MM.1S (cell line): Measurements from ENCODE around the gene FRMD1.

ENCODE experiments used
- DNase-seq: peaks from one replicate; pipeline ENCODE4 v3.0.0-alpha.2; 2015
- H2AFZ ChIP-seq: fragments of 300-600 bp; sonication (generic); 2 replicates; pipeline ENCODE4 v1.6.0; 2016; ENCODE audit warnings: antibody characterized with exemption, low read length
- H3F3A ChIP-seq: fragments of 300-600 bp; sonication (generic); 2 replicates; pipeline ENCODE4 v1.6.1; 2016; ENCODE audit warnings: mild to moderate bottlenecking, antibody characterized with exemption, low read length, moderate library complexity, mixed read lengths; ENCODE audit not compliant: insufficient read depth
- H3K27ac ChIP-seq: fragments of 300-600 bp; sonication (generic); 2 replicates; pipeline ENCODE4 v1.5.1; 2016; ENCODE audit warnings: mild to moderate bottlenecking, low read length
- H3K27me3 ChIP-seq: fragments of 300-600 bp; sonication (generic); replicated peaks from 2 replicates; pipeline ENCODE4 v1.6.0; 2016; ENCODE audit warnings: low read length; ENCODE audit not compliant: insufficient read depth
- H3K36me3 ChIP-seq: fragments of 300-600 bp; sonication (generic); replicated peaks from 2 replicates; pipeline ENCODE4 v1.6.1; 2016; ENCODE audit warnings: mild to moderate bottlenecking, low read length, mixed read lengths; ENCODE audit not compliant: insufficient read depth
- H3K4me1 ChIP-seq: fragments of 300-600 bp; sonication (generic); 2 replicates; pipeline ENCODE4 v1.6.1; 2016; ENCODE audit warnings: low read length, mixed read lengths
- H3K4me2 ChIP-seq: fragments of 300-600 bp; sonication (generic); 2 replicates; pipeline ENCODE4 v1.6.0; 2016; ENCODE audit warnings: low read depth, low read length
- H3K4me3 ChIP-seq: fragments of 300-600 bp; sonication (generic); 2 replicates; pipeline ENCODE4 v1.5.1; 2016; ENCODE audit warnings: low read length, mixed read lengths
- H3K79me2 ChIP-seq: fragments of 300-600 bp; sonication (generic); 2 replicates; pipeline ENCODE4 v1.6.1; 2016; ENCODE audit warnings: mixed run types, low read length, mixed read lengths
- H3K9ac ChIP-seq: fragments of 300-600 bp; sonication (generic); 2 replicates; pipeline ENCODE4 v1.6.1; 2016; ENCODE audit warnings: low read length, mixed read lengths
- H3K9me2 ChIP-seq: fragments of 300-600 bp; sonication (generic); replicated peaks from 2 replicates; pipeline ENCODE4 v1.6.1; 2016; ENCODE audit warnings: mild to moderate bottlenecking, low read length, mixed read lengths; ENCODE audit not compliant: insufficient read depth
- H3K9me3 ChIP-seq: fragments of 300-600 bp; sonication (generic); replicated peaks from 2 replicates; pipeline ENCODE4 v1.6.1; 2016; ENCODE audit warnings: mild to moderate bottlenecking, low read length, mixed read lengths; ENCODE audit not compliant: insufficient read depth
- H4K20me1 ChIP-seq: fragments of 300-600 bp; sonication (generic); 2 replicates; pipeline ENCODE4 v1.6.1; 2016; ENCODE audit warnings: mild to moderate bottlenecking, low read length, moderate library complexity, mixed read lengths; ENCODE audit not compliant: insufficient read depth
- EZH2 ChIP-seq: fragments of 300-600 bp; sonication (generic); optimal IDR thresholded peaks from 2 replicates; pipeline ENCODE3; 2017; ENCODE audit warnings: low read depth, mild to moderate bottlenecking, antibody characterized with exemption, low read length, mixed read lengths
- EZH2phosphoT487 ChIP-seq: fragments of 300-600 bp; sonication (generic); IDR thresholded peaks from 2 replicates; pipeline ENCODE4 v1.6.1; 2018; ENCODE audit warnings: antibody characterized with exemption, low read length
- TF ChIP-seq, protein P1 (sequence below): fragments of 300-600 bp; sonication (generic); IDR thresholded peaks from 2 replicates; pipeline ENCODE4 v1.5.1; 2016; ENCODE audit warnings: antibody characterized with exemption, low read length, mixed read lengths

Gene FRMD1

DNA sequence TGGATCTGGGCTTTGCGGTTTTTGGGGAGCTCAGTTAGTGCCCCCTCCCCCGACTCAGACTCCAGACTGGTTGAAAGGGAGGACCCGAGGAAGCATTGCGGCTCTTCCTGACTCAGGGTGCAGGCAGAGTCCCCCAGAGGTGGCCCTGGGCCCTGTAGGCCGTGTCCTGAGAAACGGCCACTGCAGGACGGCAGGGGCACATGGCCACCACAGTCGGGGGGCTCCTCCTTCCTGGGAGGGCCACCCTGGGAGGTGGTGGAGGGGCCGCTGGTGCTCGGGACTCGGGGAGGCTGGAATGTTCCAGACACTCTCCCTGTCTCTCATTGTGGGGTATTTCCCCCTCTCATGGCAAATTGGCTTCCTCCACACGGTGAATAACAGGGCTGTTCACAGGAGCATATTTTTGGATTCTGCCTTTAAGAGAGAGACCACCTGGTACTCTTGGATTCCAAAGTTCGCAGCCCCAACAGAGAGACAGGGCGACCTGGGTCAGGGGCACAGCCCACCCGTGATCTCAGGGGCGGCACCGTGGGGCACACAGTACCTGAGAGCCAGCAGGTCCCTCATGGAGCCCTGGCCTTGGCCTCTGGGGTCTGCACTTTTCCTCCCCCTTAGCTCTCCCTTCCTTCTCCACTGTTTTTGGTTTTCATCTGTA is 35.7 kb downstream of the FRMD1 start:
- no peaks in the 10 kb centered on the region for H3F3A ChIP-seq

DNA sequence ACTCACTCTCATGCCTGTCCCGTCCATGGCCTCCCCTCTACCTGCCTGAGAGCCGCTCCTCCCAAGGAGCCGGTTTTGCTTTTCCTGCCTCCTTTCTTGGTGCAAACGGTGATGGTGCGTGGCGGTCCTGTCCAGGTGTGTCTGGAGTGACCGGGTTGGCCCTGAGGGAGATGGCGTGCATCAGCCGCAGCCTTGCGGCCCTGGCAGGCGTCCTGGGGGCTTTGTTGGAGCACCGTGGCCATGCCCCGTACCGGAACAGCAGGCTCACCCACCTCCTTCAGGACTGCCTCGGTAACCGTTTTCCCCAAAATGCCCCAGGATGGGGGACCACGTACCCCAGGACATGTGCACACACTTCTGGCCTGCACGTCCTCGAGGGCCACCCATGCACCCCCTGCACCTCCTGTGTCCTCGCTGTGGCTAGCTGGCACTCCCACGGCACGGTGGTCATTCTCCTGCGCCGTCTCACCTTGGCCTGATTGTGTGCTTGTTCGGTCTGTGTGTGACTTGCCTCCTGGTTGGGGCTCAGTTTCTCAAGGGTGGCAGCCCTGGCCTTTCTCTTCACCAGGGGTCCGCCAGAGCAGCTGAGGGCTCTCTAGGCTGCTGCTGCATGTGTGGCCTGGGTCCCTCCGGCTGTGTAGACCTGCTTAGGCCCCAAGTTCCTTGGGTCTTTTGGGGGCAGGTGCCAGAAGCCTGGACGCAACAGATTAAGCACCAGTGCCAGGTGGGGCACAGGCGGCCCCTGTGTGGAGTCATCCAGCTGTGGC is 36.4 kb downstream of the FRMD1 start:
- Histone ChIP-seq H3K27me3 (no peaks in the 10 kb centered on the region; the same call in 1 of the 2 replicates), H3K36me3 (no peaks in the 10 kb centered on the region), H3K9ac (no peak overlapping the region), H3K9me3 (no peaks in the 10 kb centered on the region), H2AFZ (no peak overlapping the region), H3K4me3 (no peak overlapping the region), H3F3A (no peaks in the 10 kb centered on the region), H3K79me2 (no peaks in the 10 kb centered on the region), H3K4me2 (no peak overlapping the region), H4K20me1 (no peaks in the 10 kb centered on the region), H3K4me1 (no peaks in the 10 kb centered on the region), H3K9me2 (no peaks in the 10 kb centered on the region), H3K27ac (no peak overlapping the region)
- no peak for DNase-seq
- no peak for TF ChIP-seq EZH2
- TF ChIP-seq, protein P1, sequence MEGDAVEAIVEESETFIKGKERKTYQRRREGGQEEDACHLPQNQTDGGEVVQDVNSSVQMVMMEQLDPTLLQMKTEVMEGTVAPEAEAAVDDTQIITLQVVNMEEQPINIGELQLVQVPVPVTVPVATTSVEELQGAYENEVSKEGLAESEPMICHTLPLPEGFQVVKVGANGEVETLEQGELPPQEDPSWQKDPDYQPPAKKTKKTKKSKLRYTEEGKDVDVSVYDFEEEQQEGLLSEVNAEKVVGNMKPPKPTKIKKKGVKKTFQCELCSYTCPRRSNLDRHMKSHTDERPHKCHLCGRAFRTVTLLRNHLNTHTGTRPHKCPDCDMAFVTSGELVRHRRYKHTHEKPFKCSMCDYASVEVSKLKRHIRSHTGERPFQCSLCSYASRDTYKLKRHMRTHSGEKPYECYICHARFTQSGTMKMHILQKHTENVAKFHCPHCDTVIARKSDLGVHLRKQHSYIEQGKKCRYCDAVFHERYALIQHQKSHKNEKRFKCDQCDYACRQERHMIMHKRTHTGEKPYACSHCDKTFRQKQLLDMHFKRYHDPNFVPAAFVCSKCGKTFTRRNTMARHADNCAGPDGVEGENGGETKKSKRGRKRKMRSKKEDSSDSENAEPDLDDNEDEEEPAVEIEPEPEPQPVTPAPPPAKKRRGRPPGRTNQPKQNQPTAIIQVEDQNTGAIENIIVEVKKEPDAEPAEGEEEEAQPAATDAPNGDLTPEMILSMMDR: no peak
- no peak for TF ChIP-seq EZH2phosphoT487

More for the DNA sequence above, 35.7 kb downstream of the FRMD1 start:
- Histone ChIP-seq H3K27ac (no peak overlapping the region), H3K4me2 (no peak overlapping the region), H4K20me1 (no peaks in the 10 kb centered on the region), H3K27me3 (no peaks in the 10 kb centered on the region; the same call in 1 of the 2 replicates), H3K79me2 (no peaks in the 10 kb centered on the region), H3K4me3 (no peak overlapping the region), H3K9ac (no peak overlapping the region), H2AFZ (no peak overlapping the region), H3K9me3 (no peaks in the 10 kb centered on the region), H3K36me3 (no peaks in the 10 kb centered on the region), H3K9me2 (no peaks in the 10 kb centered on the region), H3K4me1 (no peaks in the 10 kb centered on the region)
- TF ChIP-seq, protein P1: no peak
- TF ChIP-seq EZH2 (no peak), EZH2phosphoT487 (no peak)
- no peak for DNase-seq

DNA sequence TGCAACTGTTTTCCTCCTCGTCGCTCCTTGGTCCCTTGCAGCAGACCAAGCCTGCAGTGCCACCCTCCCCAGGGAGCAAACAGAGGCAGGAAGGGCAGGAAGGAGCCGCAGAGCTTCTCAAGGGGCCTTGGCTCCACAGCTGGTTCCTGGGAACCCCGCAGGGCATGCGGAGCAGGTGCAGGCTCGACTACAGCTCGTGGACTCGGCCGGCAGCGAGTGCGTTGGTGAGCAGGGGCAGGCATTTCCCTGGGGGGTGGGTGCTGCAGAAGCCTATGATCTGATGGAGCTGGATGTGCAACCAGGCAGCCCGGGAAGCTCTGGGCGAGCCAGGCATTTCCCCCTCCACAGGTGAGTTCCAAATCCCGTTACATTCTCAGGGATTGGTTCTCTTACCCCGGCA is 37.1 kb downstream of the FRMD1 start:
- H3K36me3 ChIP-seq: no peaks in the 10 kb centered on the region
- H3K9ac ChIP-seq: no peak overlapping the region
- H3K27ac ChIP-seq: no peak overlapping the region
- TF ChIP-seq EZH2phosphoT487 (no peak), EZH2 (no peak)
- TF ChIP-seq, protein P1: no peak
- H3K4me3 ChIP-seq: no peak overlapping the region
- H3K4me2 ChIP-seq: no peak overlapping the region
- no peaks in the 10 kb centered on the region for H3K9me2 ChIP-seq
- H3K4me1 ChIP-seq: no peaks in the 10 kb centered on the region
- no peak for DNase-seq
- no peaks in the 10 kb centered on the region for H3K79me2 ChIP-seq
- no peaks in the 10 kb centered on the region for H4K20me1 ChIP-seq
- no peak overlapping the region for H2AFZ ChIP-seq
- H3F3A ChIP-seq: no peaks in the 10 kb centered on the region
- H3K27me3 ChIP-seq: no peaks in the 10 kb centered on the region; the same call in 1 of the 2 replicates
- no peaks in the 10 kb centered on the region for H3K9me3 ChIP-seq
